Liver (tissue), 9 donors: ENCODE data around the gene PSENEN. TPM values are rescaled to one million over a fixed set of nuclear protein-coding genes. Genes with fewer than 3 reads are reported as not detected.

Experiments
- DNase-seq: peaks from one replicate; pipeline ENCODE4 v3.0.0-alpha.2; 2017; ENCODE audit warnings: low spot score
- H3K27ac ChIP-seq, 2 donors: one replicate each; pipeline ENCODE4 v1.7.0; 2013; ENCODE audit warnings: inconsistent platforms in 2 of 2, low read length in 2 of 2, control low read depth in 1 of 2, low read depth in 1 of 2, mild to moderate bottlenecking in 1 of 2
- H3K27me3 ChIP-seq, 4 donors: one replicate each; pipeline versions ENCODE4 v1.6.1 to v1.7.0; 2013; ENCODE audit warnings: low read length in 3 of 4, inconsistent platforms in 1 of 4, mild to moderate bottlenecking in 1 of 4, moderate library complexity in 1 of 4; ENCODE audit not compliant: control insufficient read depth in 4 of 4, insufficient read depth in 4 of 4
- H3K36me3 ChIP-seq, 4 donors: one replicate each; pipeline versions ENCODE4 v1.6.1 to v1.7.0; 2013; ENCODE audit warnings: low read length in 3 of 4, mild to moderate bottlenecking in 3 of 4, low read depth in 1 of 4, moderate library complexity in 1 of 4; ENCODE audit not compliant: control insufficient read depth in 4 of 4, insufficient read depth in 3 of 4
- H3K4me1 ChIP-seq, 4 donors: one replicate each; pipeline versions ENCODE4 v1.6.1 to v1.7.0; 2013; ENCODE audit warnings: low read length in 3 of 4, mild to moderate bottlenecking in 3 of 4, moderate library complexity in 1 of 4; ENCODE audit not compliant: control insufficient read depth in 4 of 4, insufficient read depth in 4 of 4
- H3K4me3 ChIP-seq, 3 donors: one replicate each; pipeline versions ENCODE4 v1.6.1 to v1.7.0; 2013; ENCODE audit warnings: low read length in 3 of 3, control low read depth in 1 of 3, low read depth in 1 of 3, mild to moderate bottlenecking in 1 of 3
- H3K9ac ChIP-seq, 2 donors: one replicate each; pipeline ENCODE4 v1.7.0; 2013; ENCODE audit warnings: low read length in 2 of 2, mild to moderate bottlenecking in 2 of 2, moderate library complexity in 2 of 2, control low read depth in 1 of 2, low read depth in 1 of 2
- H3K9me3 ChIP-seq, 4 donors: one replicate each; pipeline versions ENCODE4 v1.6.1 to v1.7.0; 2013; ENCODE audit warnings: low read length in 3 of 4; ENCODE audit not compliant: control insufficient read depth in 4 of 4
- ATF3 ChIP-seq: IDR thresholded peaks from 2 replicates; pipeline ENCODE4 v1.6.1; 2016; ENCODE audit warnings: antibody characterized with exemption
- FOXA1 ChIP-seq: IDR thresholded peaks from 2 replicates; pipeline ENCODE4 v1.6.1; 2016; ENCODE audit warnings: antibody characterized with exemption
- FOXA2 ChIP-seq: IDR thresholded peaks from 2 replicates; pipeline ENCODE4 v1.6.1; 2016; ENCODE audit warnings: antibody characterized with exemption
- GABPA ChIP-seq, 2 donors: IDR thresholded peaks in 1 of 2; conservative IDR thresholded peaks in 1 of 2; 2 replicates each; pipeline ENCODE4 v1.6.1; 2016; ENCODE audit warnings: antibody characterized with exemption in 2 of 2, mild to moderate bottlenecking in 1 of 2, moderate library complexity in 1 of 2
- HNF4G ChIP-seq: IDR thresholded peaks from 2 replicates; pipeline ENCODE4 v1.6.1; 2016; ENCODE audit warnings: antibody characterized with exemption
- JUND ChIP-seq, 2 donors: IDR thresholded peaks; 2 replicates each; pipeline ENCODE4 v1.6.1; 2016; ENCODE audit warnings: antibody characterized with exemption in 2 of 2
- MAX ChIP-seq: IDR thresholded peaks from 2 replicates; pipeline ENCODE4 v1.6.1; 2016; ENCODE audit warnings: antibody characterized with exemption
- NR2F2 ChIP-seq: IDR thresholded peaks from 2 replicates; pipeline ENCODE4 v1.6.1; 2016; ENCODE audit warnings: antibody characterized with exemption
- RAD21 ChIP-seq, 2 donors: IDR thresholded peaks; 2 replicates each; pipeline ENCODE4 v1.6.1; 2016; ENCODE audit warnings: antibody characterized with exemption in 2 of 2, mild to moderate bottlenecking in 2 of 2
- RXRA ChIP-seq, 2 donors: IDR thresholded peaks; 2 replicates each; pipeline ENCODE4 v1.6.1; 2017 to 2018; ENCODE audit warnings: antibody characterized with exemption in 2 of 2, mild to moderate bottlenecking in 1 of 2
- SP1 ChIP-seq: IDR thresholded peaks from 2 replicates; pipeline ENCODE4 v1.6.1; 2018; ENCODE audit warnings: antibody characterized with exemption, mild to moderate bottlenecking
- TAF1 ChIP-seq: conservative IDR thresholded peaks from 2 replicates; pipeline ENCODE4 v1.6.1; 2016; ENCODE audit warnings: antibody characterized with exemption, mild to moderate bottlenecking
- YY1 ChIP-seq: IDR thresholded peaks from 2 replicates; pipeline ENCODE4 v1.6.1; 2016; ENCODE audit warnings: antibody characterized with exemption, mild to moderate bottlenecking
- WGBS: extraction: QIAGEN DNeasy Blood & Tissue Kit; methylation state at CpG from one replicate; pipeline ENCODE4 v1.1.7; 2013; 5-methylcytosine and 5-hydroxymethylcytosine counted together
- polyA plus RNA-seq, 2 donors: library from polyadenylated mRNA; stranded (reverse) in 1 of 2; unstranded in 1 of 2; fragments of 200-250 nt in 1 of 2; fragments of >200 nt in 1 of 2; fragmentation: Nextera tagmentation in 1 of 2; extraction: Ambion mirVana in 1 of 2; gene quantifications; one replicate each; pipeline versions ENCODE4 v1.2.1 to v1.2.3, GENCODE V29; 2013 to 2015
- total RNA-seq, 2 donors: library from RNA; depleted of rRNA; stranded (reverse); fragments of >200 nt; gene quantifications; one replicate each; pipeline ENCODE4 v1.2.3, GENCODE V29; 2014
- TF ChIP-seq, protein P1 (sequence below): IDR thresholded peaks from 2 replicates; pipeline ENCODE4 v1.6.1; 2016; ENCODE audit warnings: antibody characterized with exemption
- TF ChIP-seq, protein P2 (sequence below): IDR thresholded peaks from 2 replicates; pipeline ENCODE4 v1.6.1; 2016; ENCODE audit warnings: antibody characterized with exemption, mild to moderate bottlenecking
- donor health status: healthy.
- donor health status: healthy.
- donor health status: healthy.
- donor health status: healthy.
- donor health status: healthy.

PSENEN gene
- total and polyA plus RNA-seq, 4 donors: 7.4 to 58.1 (median 20.7) TPM

- 81% methylated on average over 1 of the region's 1 CpG for whole genome bisulfite sequencing
- H3K9ac ChIP-seq: no peak overlapping the region
Observed at GRCh38 chr19:35708391-35708790, 37.1 kb upstream of the PSENEN start.

DNA sequence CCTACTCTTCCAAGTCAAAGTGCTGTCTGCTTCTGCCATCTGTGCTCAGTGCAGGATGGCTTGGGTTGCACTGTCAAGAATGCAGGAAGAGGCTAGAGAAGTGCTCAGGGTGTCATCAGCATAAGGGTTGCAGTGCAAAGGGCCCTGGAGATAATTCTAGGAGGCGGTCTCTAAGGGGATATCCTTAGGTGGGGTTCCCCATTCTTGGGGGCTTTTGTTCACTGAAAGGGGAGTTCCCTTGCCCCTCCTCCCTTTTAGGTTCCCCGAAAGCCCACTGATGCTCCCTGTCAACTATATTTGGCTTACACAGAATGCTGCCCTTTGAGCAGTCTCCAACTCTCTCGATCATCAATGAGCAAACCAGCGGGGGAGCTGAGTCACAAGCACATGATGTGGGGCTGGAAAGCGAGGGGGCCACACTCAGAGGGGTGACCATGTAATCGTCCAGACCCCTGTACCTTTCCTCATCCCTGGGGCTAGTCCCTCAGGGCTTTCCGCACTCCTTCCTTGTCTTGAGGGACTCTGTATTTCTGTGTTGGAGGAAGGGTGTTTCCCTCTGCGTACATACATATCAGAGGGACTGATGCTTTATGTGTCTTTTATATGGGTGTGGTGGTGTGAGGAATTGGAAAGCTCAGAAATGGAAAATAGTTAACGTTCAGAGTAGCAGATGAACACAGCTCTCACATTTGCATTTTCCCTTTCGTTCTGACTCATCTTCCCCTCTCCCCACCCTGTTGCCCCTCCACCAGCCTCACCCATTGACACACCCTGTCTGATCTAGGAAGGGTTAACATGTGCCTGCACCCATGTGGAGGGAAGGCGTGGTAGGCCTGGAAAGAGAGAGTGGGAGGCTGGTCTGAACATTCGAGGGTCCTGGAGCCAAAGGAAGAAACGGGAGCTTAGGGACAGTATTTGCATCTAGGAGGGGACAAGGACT is 34.4 kb upstream of the PSENEN start:
- Histone ChIP-seq H3K27me3 (no peaks in the 10 kb centered on the region), H3K9me3 (no peaks in the 10 kb centered on the region), H3K4me1 (peaks cover 5 to 9% (median 6%) of the 10 kb centered on the region in 4 donors), H3K36me3 (no peaks in the 10 kb centered on the region), H3K9ac (no peak overlapping the region), H3K4me3 (no peak overlapping the region), H3K27ac (no peak overlapping the region)
- no peak for DNase-seq
- 57% methylated on average over 13 of the region's 13 CpGs for WGBS
- TF ChIP-seq YY1 (no peak), RAD21 (IDR thresholded peaks at IDR 0.05) (no peak), NR2F2 (no peak)

More at GRCh38 chr19:35708391-35708790, 37.1 kb upstream of the PSENEN start:
- TF ChIP-seq FOXA1 (no peak), TAF1 (no peak), SP1 (no peak), GABPA (IDR thresholded peaks at IDR 0.05 in 1 of 2, conservative IDR thresholded peaks at IDR 0.05 in 1 of 2) (no peak), FOXA2 (no peak), NR2F2 (no peak), HNF4G (no peak), RXRA (IDR thresholded peaks at IDR 0.05) (no peak), JUND (IDR thresholded peaks at IDR 0.05) (no peak), ATF3 (no peak), MAX (no peak), YY1 (no peak)
- TF ChIP-seq, protein P1, sequence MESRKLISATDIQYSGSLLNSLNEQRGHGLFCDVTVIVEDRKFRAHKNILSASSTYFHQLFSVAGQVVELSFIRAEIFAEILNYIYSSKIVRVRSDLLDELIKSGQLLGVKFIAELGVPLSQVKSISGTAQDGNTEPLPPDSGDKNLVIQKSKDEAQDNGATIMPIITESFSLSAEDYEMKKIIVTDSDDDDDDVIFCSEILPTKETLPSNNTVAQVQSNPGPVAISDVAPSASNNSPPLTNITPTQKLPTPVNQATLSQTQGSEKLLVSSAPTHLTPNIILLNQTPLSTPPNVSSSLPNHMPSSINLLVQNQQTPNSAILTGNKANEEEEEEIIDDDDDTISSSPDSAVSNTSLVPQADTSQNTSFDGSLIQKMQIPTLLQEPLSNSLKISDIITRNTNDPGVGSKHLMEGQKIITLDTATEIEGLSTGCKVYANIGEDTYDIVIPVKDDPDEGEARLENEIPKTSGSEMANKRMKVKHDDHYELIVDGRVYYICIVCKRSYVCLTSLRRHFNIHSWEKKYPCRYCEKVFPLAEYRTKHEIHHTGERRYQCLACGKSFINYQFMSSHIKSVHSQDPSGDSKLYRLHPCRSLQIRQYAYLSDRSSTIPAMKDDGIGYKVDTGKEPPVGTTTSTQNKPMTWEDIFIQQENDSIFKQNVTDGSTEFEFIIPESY: no peak
- TF ChIP-seq, protein P2, sequence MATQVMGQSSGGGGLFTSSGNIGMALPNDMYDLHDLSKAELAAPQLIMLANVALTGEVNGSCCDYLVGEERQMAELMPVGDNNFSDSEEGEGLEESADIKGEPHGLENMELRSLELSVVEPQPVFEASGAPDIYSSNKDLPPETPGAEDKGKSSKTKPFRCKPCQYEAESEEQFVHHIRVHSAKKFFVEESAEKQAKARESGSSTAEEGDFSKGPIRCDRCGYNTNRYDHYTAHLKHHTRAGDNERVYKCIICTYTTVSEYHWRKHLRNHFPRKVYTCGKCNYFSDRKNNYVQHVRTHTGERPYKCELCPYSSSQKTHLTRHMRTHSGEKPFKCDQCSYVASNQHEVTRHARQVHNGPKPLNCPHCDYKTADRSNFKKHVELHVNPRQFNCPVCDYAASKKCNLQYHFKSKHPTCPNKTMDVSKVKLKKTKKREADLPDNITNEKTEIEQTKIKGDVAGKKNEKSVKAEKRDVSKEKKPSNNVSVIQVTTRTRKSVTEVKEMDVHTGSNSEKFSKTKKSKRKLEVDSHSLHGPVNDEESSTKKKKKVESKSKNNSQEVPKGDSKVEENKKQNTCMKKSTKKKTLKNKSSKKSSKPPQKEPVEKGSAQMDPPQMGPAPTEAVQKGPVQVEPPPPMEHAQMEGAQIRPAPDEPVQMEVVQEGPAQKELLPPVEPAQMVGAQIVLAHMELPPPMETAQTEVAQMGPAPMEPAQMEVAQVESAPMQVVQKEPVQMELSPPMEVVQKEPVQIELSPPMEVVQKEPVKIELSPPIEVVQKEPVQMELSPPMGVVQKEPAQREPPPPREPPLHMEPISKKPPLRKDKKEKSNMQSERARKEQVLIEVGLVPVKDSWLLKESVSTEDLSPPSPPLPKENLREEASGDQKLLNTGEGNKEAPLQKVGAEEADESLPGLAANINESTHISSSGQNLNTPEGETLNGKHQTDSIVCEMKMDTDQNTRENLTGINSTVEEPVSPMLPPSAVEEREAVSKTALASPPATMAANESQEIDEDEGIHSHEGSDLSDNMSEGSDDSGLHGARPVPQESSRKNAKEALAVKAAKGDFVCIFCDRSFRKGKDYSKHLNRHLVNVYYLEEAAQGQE: no peak
- no peak for DNase-seq
- H3K4me3 ChIP-seq: no peak overlapping the region
- H3K27ac ChIP-seq: no peak overlapping the region
- H3K27me3 ChIP-seq: no peaks in the 10 kb centered on the region
- no peaks in the 10 kb centered on the region for H3K36me3 ChIP-seq
- H3K4me1 ChIP-seq: no peaks in the 10 kb centered on the region
- no peaks in the 10 kb centered on the region for H3K9me3 ChIP-seq
